Hepatocyte (in vitro differentiated cells): ENCODE results near the gene DAPK2. TPM values are rescaled to one million over a fixed set of nuclear protein-coding genes. Genes with fewer than 3 reads are reported as not detected.

ENCODE experiments used
- DNase-seq: peaks from one replicate; pipeline ENCODE4 v3.0.0-alpha.2; 2016; ENCODE audit warnings: low spot score
- H2AFZ ChIP-seq: fragments of 200-600 bp; sonication (generic); 2 replicates; pipeline ENCODE4 v1.6.0; 2016; ENCODE audit warnings: antibody characterized with exemption, mild to moderate bottlenecking
- H3K27ac ChIP-seq: fragments of 200-600 bp; sonication (generic); 2 replicates; pipeline ENCODE4 v1.5.1; 2016; ENCODE audit warnings: mild to moderate bottlenecking
- H3K27me3 ChIP-seq: fragments of 200-600 bp; sonication (generic); 2 replicates; pipeline ENCODE4 v1.6.1; 2016
- H3K36me3 ChIP-seq: fragments of 200-600 bp; sonication (generic); replicated peaks from 2 replicates; pipeline ENCODE4 v1.5.1; 2016; ENCODE audit warnings: low read depth; ENCODE audit not compliant: insufficient read depth
- H3K4me1 ChIP-seq: fragments of 200-600 bp; sonication (generic); 2 replicates; pipeline ENCODE4 v1.5.1; 2016; ENCODE audit warnings: mild to moderate bottlenecking, moderate library complexity; ENCODE audit not compliant: insufficient read depth
- H3K4me2 ChIP-seq: fragments of 200-600 bp; sonication (generic); 2 replicates; pipeline ENCODE4 v1.6.0; 2016
- H3K4me3 ChIP-seq: fragments of 200-600 bp; sonication (generic); 2 replicates; pipeline ENCODE4 v1.5.1; 2016; ENCODE audit warnings: mild to moderate bottlenecking
- H3K79me2 ChIP-seq: fragments of 200-600 bp; sonication (generic); 2 replicates; pipeline ENCODE4 v1.6.0; 2017; ENCODE audit warnings: mild to moderate bottlenecking
- H3K9me2 ChIP-seq: fragments of 200-600 bp; sonication (generic); replicated peaks from 2 replicates; pipeline ENCODE4 v1.6.0; 2017; ENCODE audit warnings: mild to moderate bottlenecking; ENCODE audit not compliant: insufficient read depth
- H3K9me3 ChIP-seq: fragments of 200-600 bp; sonication (generic); 2 replicates; pipeline ENCODE4 v1.5.1; 2016; ENCODE audit warnings: low read depth, mild to moderate bottlenecking
- H4K20me1 ChIP-seq: fragments of 200-600 bp; sonication (generic); 2 replicates; pipeline ENCODE4 v1.6.0; 2016; ENCODE audit warnings: mild to moderate bottlenecking; ENCODE audit not compliant: insufficient read depth, poor library complexity, severe bottlenecking
- EZH2 ChIP-seq: fragments of 200-600 bp; sonication (generic); IDR thresholded peaks from 2 replicates; pipeline ENCODE4 v1.6.1; 2016; ENCODE audit warnings: antibody characterized with exemption, mild to moderate bottlenecking, borderline replicate concordance
- EZH2phosphoT487 ChIP-seq: fragments of 200-600 bp; sonication (generic); IDR thresholded peaks from one replicate; pipeline ENCODE4 v1.6.1; 2018; ENCODE audit warnings: antibody characterized with exemption, mild to moderate bottlenecking, low read depth, moderate library complexity; ENCODE audit not compliant: unreplicated experiment, severe bottlenecking
- WGBS: methylation state at CpG from one replicate; pipeline ENCODE4 v1.1.6; 2016; ENCODE audit warnings: low lambda C conversion rate; ENCODE audit errors: missing lambda C conversion rate; 5-methylcytosine and 5-hydroxymethylcytosine counted together
- polyA plus RNA-seq: library from polyadenylated mRNA; unstranded; fragments of >200 nt; fragmentation: Nextera tagmentation; extraction: Ambion mirVana; gene quantifications from 2 replicates; pipeline ENCODE4 v1.2.1, GENCODE V29; 2016
- total RNA-seq: library from RNA; depleted of rRNA; stranded (reverse); fragments of >200 nt; gene quantifications from 2 replicates; pipeline ENCODE4 v1.2.3, GENCODE V29; 2014
- TF ChIP-seq, protein P1 (sequence below): fragments of 200-600 bp; sonication (generic); IDR thresholded peaks from 2 replicates; pipeline ENCODE4 v1.5.1; 2016; ENCODE audit warnings: antibody characterized with exemption, mild to moderate bottlenecking; ENCODE audit not compliant: poor library complexity

Gene DAPK2
- total and polyA plus RNA-seq, 2 experiments from 2014 or later: 4.9 to 5.1 TPM

DNA sequence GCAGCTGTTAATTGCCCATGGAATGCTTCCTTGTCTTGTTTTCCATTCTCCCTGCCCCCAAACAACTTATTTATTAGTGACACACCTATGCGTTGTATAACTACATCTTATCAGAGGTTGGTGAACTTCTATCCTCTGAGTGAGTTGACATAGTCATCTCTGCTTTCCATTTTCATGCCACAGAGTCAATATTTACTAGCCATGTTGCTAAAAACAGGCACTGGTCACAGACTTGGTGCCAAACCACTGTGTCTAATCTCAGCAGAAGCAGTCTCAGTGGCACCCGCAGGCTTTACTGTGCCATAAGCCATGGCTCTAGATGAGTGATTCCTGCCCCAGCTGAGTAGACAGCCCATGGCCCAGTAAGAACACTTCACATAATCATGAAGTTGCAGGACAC is 26.5 kb downstream of the DAPK2 start:
- H4K20me1 ChIP-seq: no peaks in the 10 kb centered on the region
- no peaks in the 10 kb centered on the region for H3K27me3 ChIP-seq
- peak overlapping the region; percentile 58 for H3K27ac ChIP-seq
- no peaks in the 10 kb centered on the region for H3K79me2 ChIP-seq
- WGBS: 55% methylated on average over 2 of the region's 2 CpGs
- peaks cover 10% of the 10 kb centered on the region for H3K4me1 ChIP-seq
- peak; percentile 36 for DNase-seq
- no peaks in the 10 kb centered on the region for H3K9me3 ChIP-seq
- H3K4me3 ChIP-seq: no peak overlapping the region
- no peaks in the 10 kb centered on the region for H3K36me3 ChIP-seq
- H3K9me2 ChIP-seq: no peaks in the 10 kb centered on the region
- no peak overlapping the region for H2AFZ ChIP-seq
- no peak for TF ChIP-seq EZH2
- TF ChIP-seq, protein P1, sequence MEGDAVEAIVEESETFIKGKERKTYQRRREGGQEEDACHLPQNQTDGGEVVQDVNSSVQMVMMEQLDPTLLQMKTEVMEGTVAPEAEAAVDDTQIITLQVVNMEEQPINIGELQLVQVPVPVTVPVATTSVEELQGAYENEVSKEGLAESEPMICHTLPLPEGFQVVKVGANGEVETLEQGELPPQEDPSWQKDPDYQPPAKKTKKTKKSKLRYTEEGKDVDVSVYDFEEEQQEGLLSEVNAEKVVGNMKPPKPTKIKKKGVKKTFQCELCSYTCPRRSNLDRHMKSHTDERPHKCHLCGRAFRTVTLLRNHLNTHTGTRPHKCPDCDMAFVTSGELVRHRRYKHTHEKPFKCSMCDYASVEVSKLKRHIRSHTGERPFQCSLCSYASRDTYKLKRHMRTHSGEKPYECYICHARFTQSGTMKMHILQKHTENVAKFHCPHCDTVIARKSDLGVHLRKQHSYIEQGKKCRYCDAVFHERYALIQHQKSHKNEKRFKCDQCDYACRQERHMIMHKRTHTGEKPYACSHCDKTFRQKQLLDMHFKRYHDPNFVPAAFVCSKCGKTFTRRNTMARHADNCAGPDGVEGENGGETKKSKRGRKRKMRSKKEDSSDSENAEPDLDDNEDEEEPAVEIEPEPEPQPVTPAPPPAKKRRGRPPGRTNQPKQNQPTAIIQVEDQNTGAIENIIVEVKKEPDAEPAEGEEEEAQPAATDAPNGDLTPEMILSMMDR: no peak
- peak; percentile 45 for TF ChIP-seq EZH2phosphoT487
- H3K4me2 ChIP-seq: no peak overlapping the region

GRCh38 chr15:64017591-64018163 is 28.6 kb downstream of the DAPK2 start:
- TF ChIP-seq EZH2phosphoT487: no peak
- TF ChIP-seq, protein P1: no peak
- no peak for TF ChIP-seq EZH2
- 88% methylated on average over 3 of the region's 3 CpGs for WGBS
- no peak for DNase-seq
- H4K20me1 ChIP-seq: no peaks in the 10 kb centered on the region
- H3K79me2 ChIP-seq: no peaks in the 10 kb centered on the region
- no peaks in the 10 kb centered on the region for H3K9me2 ChIP-seq
- no peak overlapping the region for H3K4me3 ChIP-seq
- no peak overlapping the region for H2AFZ ChIP-seq
- H3K27ac ChIP-seq: peak overlapping the region; percentile 80
- H3K9me3 ChIP-seq: no peaks in the 10 kb centered on the region
- no peak overlapping the region for H3K4me2 ChIP-seq
- no peaks in the 10 kb centered on the region for H3K27me3 ChIP-seq
- H3K4me1 ChIP-seq: peaks cover 27% of the 10 kb centered on the region
- H3K36me3 ChIP-seq: no peaks in the 10 kb centered on the region

GRCh38 chr15:64017082-64017588 is 29.1 kb downstream of the DAPK2 start:
- H3K27ac ChIP-seq: peak overlapping the region; percentile 80
- H3K79me2 ChIP-seq: no peaks in the 10 kb centered on the region
- TF ChIP-seq, protein P1: no peak
- TF ChIP-seq EZH2 (no peak), EZH2phosphoT487 (no peak)
- no peaks in the 10 kb centered on the region for H3K36me3 ChIP-seq
- H3K9me3 ChIP-seq: no peaks in the 10 kb centered on the region
- H3K4me1 ChIP-seq: peaks cover 28% of the 10 kb centered on the region
- no peak overlapping the region for H3K4me2 ChIP-seq
- no peak overlapping the region for H3K4me3 ChIP-seq
- H2AFZ ChIP-seq: no peak overlapping the region
- no peaks in the 10 kb centered on the region for H3K27me3 ChIP-seq
- H4K20me1 ChIP-seq: no peaks in the 10 kb centered on the region
- 81% methylated on average over 5 of the region's 5 CpGs for WGBS
- peak; percentile 40 for DNase-seq
- no peaks in the 10 kb centered on the region for H3K9me2 ChIP-seq
